8988T (cell line): ENCODE measurements around the gene TAS2R5.
"Not testable (repeated sequence)": the region's sequence is repeated elsewhere in the genome, so short reads cannot be mapped to it uniquely, and the experiment has no call there.

Experiments used
- DNase-seq: peaks from one replicate; pipeline ENCODE4 v3.0.0; 2011

The TAS2R5 gene

GRCh38 chr7:141789917-141790316 lies at the start of gene TAS2R5:
TSS of gene TAS2R5 (plus strand) at chr7:141790217. CDS start at chr7:141790362, 145 bp downstream.
- DNase-seq: no peak

GRCh38 chr7:141742229-141742628 lies 47.8 kb upstream of the TAS2R5 start:
- no peak for DNase-seq

GRCh38 chr7:141744131-141744530 lies 45.9 kb upstream of the TAS2R5 start:
- no peak for DNase-seq

GRCh38 chr7:141748396-141748795 lies 41.6 kb upstream of the TAS2R5 start:
- DNase-seq: no peak

GRCh38 chr7:141751904-141752303 lies 38.1 kb upstream of the TAS2R5 start:
- DNase-seq: not testable (repeated sequence)

GRCh38 chr7:141752634-141753033 lies 37.4 kb upstream of the TAS2R5 start:
- no peak for DNase-seq

GRCh38 chr7:141754939-141755338 lies 35.1 kb upstream of the TAS2R5 start:
- DNase-seq: no peak

GRCh38 chr7:141763797-141764196 lies 26.2 kb upstream of the TAS2R5 start, which contains the start of gene TAS2R3:
TSS of gene TAS2R3 (plus strand) at chr7:141764097. CDS start at chr7:141764159, 62 bp downstream.
- DNase-seq: no peak

GRCh38 chr7:141770083-141770583 lies 19.9 kb upstream of the TAS2R5 start:
- not testable (repeated sequence) for DNase-seq

- no peak for DNase-seq
Measured at GRCh38 chr7:141776374-141776773, 13.6 kb upstream of the TAS2R5 start, which contains the start of gene TAS2R4. TSS of gene TAS2R4 (plus strand) at chr7:141776674. CDS start at chr7:141778489, 1,815 bp downstream.

GRCh38 chr7:141785706-141786552 lies 4.1 kb upstream of the TAS2R5 start:
- DNase-seq: no peak

GRCh38 chr7:141788296-141788695 lies 1.7 kb upstream of the TAS2R5 start:
- DNase-seq: no peak

GRCh38 chr7:141792526-141792925 lies 2.5 kb downstream of the TAS2R5 start:
- no peak for DNase-seq

- no peak for DNase-seq
Measured at GRCh38 chr7:141820067-141820466, 30.1 kb downstream of the TAS2R5 start.

GRCh38 chr7:141822432-141822831 lies 32.4 kb downstream of the TAS2R5 start:
- not testable (repeated sequence) for DNase-seq

- DNase-seq: no peak
Measured at GRCh38 chr7:141837683-141838082, 47.7 kb downstream of the TAS2R5 start.

- DNase-seq: no peak
Measured at GRCh38 chr7:141838581-141838980, 48.6 kb downstream of the TAS2R5 start.

GRCh38 chr7:141839256-141839655 lies 49.2 kb downstream of the TAS2R5 start:
- DNase-seq: no peak

- DNase-seq: no peak
Measured at GRCh38 chr7:141840708-141841107, 50.7 kb downstream of the TAS2R5 start.
